WERI-Rb-1 (cell line): ENCODE data around the gene DCC.

Source experiments
- DNase-seq: peaks from one replicate; pipeline ENCODE4 v3.0.0-alpha.2; 2020
- H3K27ac ChIP-seq: fragments of 250-450 bp; sonication (Bioruptor Pico); 2 replicates; pipeline ENCODE4 v1.5.1; 2020; ENCODE audit warnings: mild to moderate bottlenecking, moderate library complexity
- H3K27me3 ChIP-seq: fragments of 250-450 bp; sonication (Bioruptor Pico); 2 replicates; pipeline ENCODE4 v1.5.1; 2021; ENCODE audit warnings: mild to moderate bottlenecking, low read depth, moderate library complexity; ENCODE audit not compliant: insufficient read depth, severe bottlenecking
- H3K36me3 ChIP-seq: fragments of 250-450 bp; sonication (Bioruptor Pico); 2 replicates; pipeline ENCODE4 v1.5.1; 2020; ENCODE audit warnings: mild to moderate bottlenecking, moderate library complexity
- H3K4me3 ChIP-seq: 2 replicates; pipeline ENCODE4 v1.5.1; 2011; ENCODE audit warnings: low read depth, mild to moderate bottlenecking, control low read depth, low read length
- H3K9me3 ChIP-seq: fragments of 250-450 bp; sonication (Bioruptor Pico); 2 replicates; pipeline ENCODE4 v1.5.1; 2021; ENCODE audit warnings: mild to moderate bottlenecking, moderate library complexity; ENCODE audit not compliant: severe bottlenecking
- CTCF ChIP-seq: IDR thresholded peaks from 2 replicates; pipeline ENCODE4 v1.5.1; 2011; ENCODE audit warnings: low read depth, mild to moderate bottlenecking, control low read depth, inconsistent platforms, low read length

The DCC gene

GRCh38 chr18:52963481-52963880, 623.5 kb downstream of the DCC start:
- no peak for TF ChIP-seq CTCF
- Histone ChIP-seq H3K36me3 (no peaks in the 10 kb centered on the region), H3K27ac (no peak overlapping the region), H3K4me3 (no peak overlapping the region), H3K9me3 (peaks cover 3% of the 10 kb centered on the region), H3K27me3 (peaks cover 18% of the 10 kb centered on the region)
- no peak for DNase-seq

- no peak for TF ChIP-seq CTCF
- Histone ChIP-seq H3K27me3 (peaks cover 17% of the 10 kb centered on the region), H3K9me3 (no peaks in the 10 kb centered on the region), H3K36me3 (no peaks in the 10 kb centered on the region), H3K27ac (no peak overlapping the region), H3K4me3 (no peak overlapping the region)
- DNase-seq: no peak
These were observed 630.7 kb downstream of the DCC start for GRCh38 chr18:52970686-52971085.

GRCh38 chr18:52971097-52971496, 631.1 kb downstream of the DCC start:
- DNase-seq: no peak
- Histone ChIP-seq H3K27me3 (peaks cover 15% of the 10 kb centered on the region), H3K36me3 (no peaks in the 10 kb centered on the region), H3K27ac (no peak overlapping the region), H3K9me3 (no peaks in the 10 kb centered on the region), H3K4me3 (no peak overlapping the region)
- no peak for TF ChIP-seq CTCF

GRCh38 chr18:52979892-52980291, 639.9 kb downstream of the DCC start:
- H3K4me3 ChIP-seq: no peak overlapping the region
- no peaks in the 10 kb centered on the region for H3K27me3 ChIP-seq
- no peak for TF ChIP-seq CTCF
- no peak for DNase-seq
- H3K36me3 ChIP-seq: no peaks in the 10 kb centered on the region
- no peak overlapping the region for H3K27ac ChIP-seq
- no peaks in the 10 kb centered on the region for H3K9me3 ChIP-seq

- Histone ChIP-seq H3K9me3 (no peaks in the 10 kb centered on the region), H3K36me3 (no peaks in the 10 kb centered on the region), H3K27ac (no peak overlapping the region), H3K27me3 (no peaks in the 10 kb centered on the region), H3K4me3 (no peak overlapping the region)
- TF ChIP-seq CTCF: no peak
- no peak for DNase-seq
These were observed 651.2 kb downstream of the DCC start for GRCh38 chr18:52991246-52991645.

- Histone ChIP-seq H3K27ac (no peak overlapping the region), H3K9me3 (no peaks in the 10 kb centered on the region), H3K4me3 (no peak overlapping the region), H3K36me3 (no peaks in the 10 kb centered on the region), H3K27me3 (no peaks in the 10 kb centered on the region)
- peak; percentile 40 for DNase-seq
- TF ChIP-seq CTCF: peak; percentile 64
These were observed 652.0 kb downstream of the DCC start for GRCh38 chr18:52992041-52992440.
